Cardiac fibroblast (primary cell): Measurements from ENCODE around the gene WDR44.
"Not testable (repeated sequence)": the region's sequence is repeated elsewhere in the genome, so short reads cannot be mapped to it uniquely, and the experiment has no call there.

Experiments used
- DNase-seq, 2 donors: peaks; one replicate each; pipeline versions ENCODE4 v3.0.0 to v3.0.0-alpha.2; 2010; ENCODE audit warnings: low read depth in 2 of 2
- H3K4me3 ChIP-seq, 2 donors: replicated peaks in 1 of 2; 1 replicate in 1 of 2; 2 replicates in 1 of 2; pipeline ENCODE4 v1.5.1; 2011; ENCODE audit warnings: low read depth in 2 of 2, low read length in 2 of 2, mild to moderate bottlenecking in 2 of 2, moderate library complexity in 1 of 2
- TF ChIP-seq, protein P1 (sequence below): IDR thresholded peaks from one replicate; pipeline ENCODE4 v1.5.1; 2011; ENCODE audit warnings: low read depth, mild to moderate bottlenecking, low read length, inconsistent platforms

The WDR44 gene

DNA sequence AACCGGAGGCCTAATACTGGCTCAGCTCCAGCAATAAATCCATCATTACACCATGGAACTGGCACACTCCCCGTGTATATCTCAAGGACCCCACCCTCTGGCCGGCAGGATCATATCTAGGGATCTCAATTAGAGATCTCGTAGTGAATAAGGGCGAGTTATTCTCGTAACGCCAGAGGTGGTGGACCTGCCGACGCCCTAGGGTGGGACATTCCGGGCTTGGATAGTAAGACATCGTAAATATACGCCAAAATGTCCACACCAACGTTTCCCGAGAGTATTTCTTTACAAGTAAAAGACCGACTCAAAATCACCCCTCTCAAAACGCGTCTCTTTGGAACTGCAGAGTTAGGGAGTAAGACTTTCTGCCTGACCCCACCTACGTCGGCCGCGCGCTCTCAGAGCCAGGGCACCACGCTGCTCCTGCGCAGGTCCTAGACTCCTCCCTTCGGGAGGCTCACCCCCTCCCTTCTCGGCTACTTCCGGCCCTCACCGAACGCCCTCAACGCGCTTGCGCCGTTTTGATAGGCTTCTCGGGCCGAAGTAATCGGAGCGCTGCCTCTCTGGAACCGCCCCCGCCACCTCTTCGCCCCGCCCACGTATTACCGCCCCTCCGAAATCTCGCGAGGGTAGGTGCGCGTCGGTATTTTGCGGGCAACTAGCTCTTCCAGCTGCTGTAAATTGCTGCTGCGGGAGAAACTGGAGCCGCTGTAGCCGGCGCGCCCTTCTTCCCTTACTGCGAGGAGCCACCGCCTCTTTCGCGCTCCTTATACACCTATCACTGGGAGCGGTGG, at the start of gene WDR44:
WDR44 (plus strand) TSS at position 643 of the 794 bp plus-strand sequence. CDS start 398 bp downstream, outside the sequence.
- peak within 1 kb of the TSS; percentile 78 to 82 for H3K4me3 ChIP-seq
- DNase-seq: peak; percentile 94 to 97
- TF ChIP-seq, protein P1, sequence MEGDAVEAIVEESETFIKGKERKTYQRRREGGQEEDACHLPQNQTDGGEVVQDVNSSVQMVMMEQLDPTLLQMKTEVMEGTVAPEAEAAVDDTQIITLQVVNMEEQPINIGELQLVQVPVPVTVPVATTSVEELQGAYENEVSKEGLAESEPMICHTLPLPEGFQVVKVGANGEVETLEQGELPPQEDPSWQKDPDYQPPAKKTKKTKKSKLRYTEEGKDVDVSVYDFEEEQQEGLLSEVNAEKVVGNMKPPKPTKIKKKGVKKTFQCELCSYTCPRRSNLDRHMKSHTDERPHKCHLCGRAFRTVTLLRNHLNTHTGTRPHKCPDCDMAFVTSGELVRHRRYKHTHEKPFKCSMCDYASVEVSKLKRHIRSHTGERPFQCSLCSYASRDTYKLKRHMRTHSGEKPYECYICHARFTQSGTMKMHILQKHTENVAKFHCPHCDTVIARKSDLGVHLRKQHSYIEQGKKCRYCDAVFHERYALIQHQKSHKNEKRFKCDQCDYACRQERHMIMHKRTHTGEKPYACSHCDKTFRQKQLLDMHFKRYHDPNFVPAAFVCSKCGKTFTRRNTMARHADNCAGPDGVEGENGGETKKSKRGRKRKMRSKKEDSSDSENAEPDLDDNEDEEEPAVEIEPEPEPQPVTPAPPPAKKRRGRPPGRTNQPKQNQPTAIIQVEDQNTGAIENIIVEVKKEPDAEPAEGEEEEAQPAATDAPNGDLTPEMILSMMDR: no peak

DNA sequence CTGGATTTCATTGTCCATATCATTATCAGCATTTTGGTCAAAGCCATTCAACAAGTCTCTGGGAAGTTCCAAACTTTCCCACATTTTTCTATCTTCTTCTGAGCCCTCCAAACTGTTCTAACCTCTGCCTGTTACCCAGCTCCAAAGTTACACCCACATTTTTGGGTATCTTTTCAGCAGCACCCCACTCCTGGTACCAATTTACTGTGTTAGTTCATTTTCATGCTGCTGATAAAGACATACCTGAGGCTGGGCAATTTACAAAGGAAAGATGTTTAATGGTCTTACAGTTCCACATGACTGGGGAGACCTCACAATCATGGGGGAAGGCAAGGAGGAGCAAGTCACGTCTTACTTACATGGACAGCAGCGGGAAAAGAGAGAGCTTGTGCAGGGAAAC, 40.1 kb upstream of the WDR44 start:
- not testable (repeated sequence) for DNase-seq

GRCh38 chrX:118315529-118315928, 30.4 kb upstream of the WDR44 start:
- no peak overlapping the region for H3K4me3 ChIP-seq
- TF ChIP-seq, protein P1: no peak
- DNase-seq: no peak

More for the DNA sequence above, 40.1 kb upstream of the WDR44 start:
- not testable (repeated sequence) for H3K4me3 ChIP-seq

DNA sequence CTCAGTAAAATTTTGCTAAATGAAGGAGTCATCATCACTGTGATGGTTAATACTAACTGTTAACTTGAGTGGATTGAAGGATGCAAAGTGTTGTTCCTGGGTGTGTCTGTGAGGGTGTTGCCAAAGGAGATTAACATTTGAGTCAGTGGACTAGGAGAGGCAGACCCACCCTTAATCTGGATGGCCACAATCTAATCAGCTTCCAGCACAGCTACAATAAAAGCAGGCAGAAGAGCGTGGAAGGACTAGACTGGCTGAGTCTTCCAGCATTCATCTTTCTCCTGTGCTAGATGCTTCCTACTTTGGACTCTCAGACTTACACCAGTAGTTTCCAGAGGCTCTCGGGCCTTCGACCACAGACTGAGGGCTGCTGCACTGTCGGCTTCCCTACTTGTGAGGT, 21.3 kb upstream of the WDR44 start:
- TF ChIP-seq, protein P1: no peak
- DNase-seq: no peak
- H3K4me3 ChIP-seq: no peak overlapping the region

DNA sequence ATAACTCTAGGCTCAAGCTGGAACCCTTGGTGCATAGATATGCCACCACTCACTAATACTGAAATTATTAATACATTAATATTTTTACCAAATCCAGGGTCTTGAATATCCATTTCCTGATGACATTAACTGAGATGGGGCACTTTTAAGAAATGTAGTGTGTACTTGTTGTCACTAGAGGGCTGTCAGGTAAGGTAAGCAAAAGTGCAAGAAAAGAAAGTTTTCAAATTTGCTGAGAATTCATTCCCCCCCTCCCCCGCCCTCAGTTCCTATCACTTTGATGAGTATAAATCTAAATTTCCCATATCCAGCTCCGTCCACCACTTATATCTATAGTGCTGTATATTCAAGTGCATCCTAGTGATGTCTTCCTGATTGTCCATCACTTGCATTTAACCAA, 20.5 kb upstream of the WDR44 start:
- no peak overlapping the region for H3K4me3 ChIP-seq
- peak; percentile 6 to 10 for DNase-seq
- TF ChIP-seq, protein P1: peak; percentile 47

DNA sequence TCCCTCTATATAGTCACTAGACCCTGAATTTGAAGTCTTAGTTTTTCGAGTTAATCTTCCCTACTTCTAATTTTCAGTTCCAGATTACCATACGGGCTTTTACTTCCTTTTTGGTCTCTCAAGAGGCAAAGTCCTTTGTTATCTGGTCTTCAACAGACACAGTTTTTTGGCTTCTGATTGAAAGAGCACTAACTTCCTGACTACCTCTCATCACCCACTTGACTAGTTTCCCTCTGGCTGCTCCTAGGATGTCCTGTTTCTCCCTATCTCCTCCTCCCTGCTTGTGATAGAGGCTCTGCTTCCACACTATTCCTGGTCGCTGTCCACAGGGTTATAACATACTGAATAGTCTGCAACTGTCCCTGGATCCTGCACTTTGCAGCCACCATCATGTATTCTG, 16.7 kb upstream of the WDR44 start:
- DNase-seq: no peak
- H3K4me3 ChIP-seq: no peak overlapping the region
- TF ChIP-seq, protein P1: no peak

DNA sequence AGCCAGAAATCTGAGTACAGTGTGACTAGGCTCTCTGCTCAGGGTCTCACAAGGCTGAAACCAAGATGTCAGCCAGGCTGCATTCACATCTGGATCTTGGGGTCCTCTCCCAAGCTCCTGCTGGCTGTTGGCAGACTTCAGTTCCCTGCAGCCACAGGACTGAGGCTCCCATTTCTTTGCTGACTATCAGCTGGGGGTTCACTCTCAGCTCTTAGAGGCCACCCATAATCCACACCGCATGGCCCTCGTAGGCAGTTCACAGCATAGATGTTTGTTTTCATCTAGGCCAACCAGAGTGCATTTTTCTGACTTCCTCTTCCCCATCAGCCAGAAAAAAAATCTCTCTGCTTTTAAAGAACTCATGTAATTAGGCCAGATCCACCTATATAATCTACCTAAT, 8.2 kb upstream of the WDR44 start:
- TF ChIP-seq, protein P1: no peak
- H3K4me3 ChIP-seq: no peak overlapping the region
- no peak for DNase-seq
